NAMALWA (cell line): ENCODE measurements around the gene CCDC91.
"Not testable (repeated sequence)": the region's sequence is repeated elsewhere in the genome, so short reads cannot be mapped to it uniquely, and the experiment has no call there.

Source experiments
- DNase-seq: peaks from one replicate; pipeline ENCODE4 v3.0.0-alpha.2; 2015; ENCODE audit warnings: low spot score

CCDC91 gene

GRCh38 chr12:28369483-28369882 lies 179.2 kb downstream of the CCDC91 start:
- peak; percentile 5 for DNase-seq

- DNase-seq = no peak
These were observed 184.3 kb downstream of the CCDC91 start for GRCh38 chr12:28374556-28374955.

- no peak for DNase-seq
These were observed 188.5 kb downstream of the CCDC91 start for GRCh38 chr12:28378736-28379135.

GRCh38 chr12:28379779-28380178 lies 189.5 kb downstream of the CCDC91 start:
- DNase-seq = not testable (repeated sequence)

GRCh38 chr12:28383368-28383767 lies 193.1 kb downstream of the CCDC91 start:
- DNase-seq = no peak

- DNase-seq = no peak
These were observed 198.6 kb downstream of the CCDC91 start for GRCh38 chr12:28388879-28389278.

- DNase-seq = no peak
These were observed 199.9 kb downstream of the CCDC91 start for GRCh38 chr12:28390206-28390605.

- no peak for DNase-seq
These were observed 200.6 kb downstream of the CCDC91 start for GRCh38 chr12:28390761-28391385.

GRCh38 chr12:28409892-28410291 lies 219.6 kb downstream of the CCDC91 start:
- DNase-seq = no peak

GRCh38 chr12:28413460-28414109 lies 223.3 kb downstream of the CCDC91 start:
- peak; percentile 19 for DNase-seq

- no peak for DNase-seq
These were observed 225.5 kb downstream of the CCDC91 start for GRCh38 chr12:28415755-28416154.

GRCh38 chr12:28421374-28421773 lies 231.1 kb downstream of the CCDC91 start:
- no peak for DNase-seq

GRCh38 chr12:28424965-28425364 lies 234.7 kb downstream of the CCDC91 start:
- DNase-seq = no peak

GRCh38 chr12:28425526-28425925 lies 235.3 kb downstream of the CCDC91 start:
- no peak for DNase-seq

GRCh38 chr12:28427046-28427445 lies 236.8 kb downstream of the CCDC91 start:
- no peak for DNase-seq

GRCh38 chr12:28440081-28440608 lies 249.9 kb downstream of the CCDC91 start:
- no peak for DNase-seq

GRCh38 chr12:28442101-28442500 lies 251.8 kb downstream of the CCDC91 start:
- no peak for DNase-seq

GRCh38 chr12:28443337-28443736 lies 253.1 kb downstream of the CCDC91 start:
- DNase-seq = no peak

GRCh38 chr12:28446031-28446430 lies 255.8 kb downstream of the CCDC91 start:
- no peak for DNase-seq

GRCh38 chr12:28453686-28454085 lies 263.4 kb downstream of the CCDC91 start:
- no peak for DNase-seq

- no peak for DNase-seq
These were observed 266.9 kb downstream of the CCDC91 start for GRCh38 chr12:28456934-28457710.

GRCh38 chr12:28457785-28458184 lies 267.5 kb downstream of the CCDC91 start:
- DNase-seq = no peak

- DNase-seq = no peak
These were observed 269.2 kb downstream of the CCDC91 start for GRCh38 chr12:28459481-28459880.
